Diencephalon (tissue), 1 donor: Measurements from ENCODE around the gene TYRP1. TPM values are rescaled to one million over a fixed set of nuclear protein-coding genes. Genes with fewer than 3 reads are reported as not detected.

Experiments
- total RNA-seq: library from RNA; depleted of rRNA; stranded (reverse); fragments of >200 nt; gene quantifications from one replicate; pipeline ENCODE4 v1.2.3, GENCODE V29; 2014

The TYRP1 gene
- total RNA-seq = 1.6 TPM

GRCh38 chr9:12693141-12693540 lies at the start of gene TYRP1:
Gene TYRP1, plus strand, starts transcription at chr9:12693385. Its CDS starts 612 bp downstream, at chr9:12693997.

Other genes starting within 250 kb of the TYRP1 start
- 4.6 TPM for gene LURAP1L, start 81.6 kb downstream of the TYRP1 start, total RNA-seq